ENCODE measurements around the gene FAM221A.
A peak's percentile ranks its signal among the peaks of the same experiment; 100 is the strongest.

Gene FAM221A

DNA sequence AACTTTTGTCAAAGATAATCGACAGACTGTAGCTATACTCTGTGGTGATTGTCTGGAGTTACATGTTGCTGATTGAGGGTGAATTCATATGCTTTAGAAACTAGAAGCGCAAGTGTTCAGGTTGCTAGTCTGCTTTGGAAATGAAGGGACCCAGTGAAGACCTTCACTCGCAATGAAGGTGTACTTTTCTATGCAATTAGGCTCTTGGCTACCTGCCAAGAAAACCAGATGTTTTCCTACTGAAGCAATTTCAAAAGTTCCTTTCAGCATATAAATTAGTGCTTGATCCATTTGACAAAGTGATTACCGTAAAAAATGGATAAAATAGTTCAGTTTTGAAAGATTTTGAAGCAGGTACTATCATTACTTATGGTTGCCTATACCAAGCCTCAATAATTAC is 20.0 kb downstream of the FAM221A start:
- TF ChIP-seq, protein P1, sequence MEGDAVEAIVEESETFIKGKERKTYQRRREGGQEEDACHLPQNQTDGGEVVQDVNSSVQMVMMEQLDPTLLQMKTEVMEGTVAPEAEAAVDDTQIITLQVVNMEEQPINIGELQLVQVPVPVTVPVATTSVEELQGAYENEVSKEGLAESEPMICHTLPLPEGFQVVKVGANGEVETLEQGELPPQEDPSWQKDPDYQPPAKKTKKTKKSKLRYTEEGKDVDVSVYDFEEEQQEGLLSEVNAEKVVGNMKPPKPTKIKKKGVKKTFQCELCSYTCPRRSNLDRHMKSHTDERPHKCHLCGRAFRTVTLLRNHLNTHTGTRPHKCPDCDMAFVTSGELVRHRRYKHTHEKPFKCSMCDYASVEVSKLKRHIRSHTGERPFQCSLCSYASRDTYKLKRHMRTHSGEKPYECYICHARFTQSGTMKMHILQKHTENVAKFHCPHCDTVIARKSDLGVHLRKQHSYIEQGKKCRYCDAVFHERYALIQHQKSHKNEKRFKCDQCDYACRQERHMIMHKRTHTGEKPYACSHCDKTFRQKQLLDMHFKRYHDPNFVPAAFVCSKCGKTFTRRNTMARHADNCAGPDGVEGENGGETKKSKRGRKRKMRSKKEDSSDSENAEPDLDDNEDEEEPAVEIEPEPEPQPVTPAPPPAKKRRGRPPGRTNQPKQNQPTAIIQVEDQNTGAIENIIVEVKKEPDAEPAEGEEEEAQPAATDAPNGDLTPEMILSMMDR (IDR thresholded peaks at IDR 0.05; ENCODE audit: extremely low read depth, missing control alignments), result no peak
- no peak for DNase-seq (ENCODE audit: low spot score)

DNA sequence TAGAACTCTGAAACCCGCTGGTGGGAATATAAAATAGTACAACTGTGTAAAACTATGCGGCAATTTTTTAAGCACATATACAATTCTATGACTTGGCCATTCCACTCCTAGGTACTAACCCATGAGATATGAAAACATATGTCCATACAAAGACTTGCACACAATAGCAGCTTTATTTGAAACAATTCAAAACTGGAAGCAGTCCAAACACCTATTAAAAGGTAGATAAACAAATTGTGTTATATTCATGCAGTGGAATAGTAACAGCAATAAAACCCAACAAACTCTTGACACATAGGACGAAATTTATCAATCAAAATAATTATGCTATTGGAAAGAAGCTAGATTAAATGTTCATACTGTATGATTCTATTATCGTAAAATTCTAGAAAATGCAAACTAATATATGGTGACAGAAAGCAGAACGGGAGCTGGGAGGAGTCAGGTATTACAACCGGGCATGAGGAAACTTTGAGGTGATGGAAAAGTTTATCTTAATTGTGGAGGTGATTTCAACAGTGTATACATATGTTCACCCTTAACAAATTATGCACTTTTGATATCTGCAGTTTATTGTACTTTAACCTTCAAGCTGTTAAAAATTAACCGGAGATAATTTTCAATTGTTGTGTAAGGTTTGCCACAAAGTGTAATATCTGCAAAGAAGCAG is 29.2 kb downstream of the FAM221A start:
- TF ChIP-seq, protein P1 (IDR thresholded peaks at IDR 0.05; ENCODE audit: extremely low read depth, missing control alignments), result no peak
- DNase-seq (ENCODE audit: low spot score), result no peak

DNA sequence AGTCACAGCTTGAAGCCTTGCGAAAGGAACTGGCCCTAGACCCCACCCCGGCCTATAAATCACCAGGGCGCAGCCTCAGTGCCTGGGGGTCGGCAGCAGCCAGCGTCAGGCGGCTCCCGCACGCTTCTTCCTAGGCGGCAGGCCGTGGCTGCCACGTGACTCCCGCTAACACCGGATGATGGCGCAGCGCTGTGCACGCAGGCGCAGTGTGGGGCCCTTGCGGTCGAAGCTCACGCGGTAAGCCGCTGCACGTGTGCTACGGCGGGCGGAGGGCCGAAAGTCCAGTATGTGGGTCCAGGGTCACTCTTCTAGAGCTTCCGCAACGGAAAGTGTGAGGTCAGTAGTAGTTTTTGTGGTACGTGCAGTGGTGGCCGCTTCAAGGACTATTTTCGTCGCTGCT is 30.0 kb downstream of the FAM221A start, which contains the start of gene STK31:
Gene STK31 (plus strand): TSS at position 220 of the 400 bp plus-strand sequence. CDS start 67 bp downstream, at position 287.
- no peak for DNase-seq (ENCODE audit: low spot score)
- TF ChIP-seq, protein P1 (IDR thresholded peaks at IDR 0.05; ENCODE audit: extremely low read depth, missing control alignments), result no peak

DNA sequence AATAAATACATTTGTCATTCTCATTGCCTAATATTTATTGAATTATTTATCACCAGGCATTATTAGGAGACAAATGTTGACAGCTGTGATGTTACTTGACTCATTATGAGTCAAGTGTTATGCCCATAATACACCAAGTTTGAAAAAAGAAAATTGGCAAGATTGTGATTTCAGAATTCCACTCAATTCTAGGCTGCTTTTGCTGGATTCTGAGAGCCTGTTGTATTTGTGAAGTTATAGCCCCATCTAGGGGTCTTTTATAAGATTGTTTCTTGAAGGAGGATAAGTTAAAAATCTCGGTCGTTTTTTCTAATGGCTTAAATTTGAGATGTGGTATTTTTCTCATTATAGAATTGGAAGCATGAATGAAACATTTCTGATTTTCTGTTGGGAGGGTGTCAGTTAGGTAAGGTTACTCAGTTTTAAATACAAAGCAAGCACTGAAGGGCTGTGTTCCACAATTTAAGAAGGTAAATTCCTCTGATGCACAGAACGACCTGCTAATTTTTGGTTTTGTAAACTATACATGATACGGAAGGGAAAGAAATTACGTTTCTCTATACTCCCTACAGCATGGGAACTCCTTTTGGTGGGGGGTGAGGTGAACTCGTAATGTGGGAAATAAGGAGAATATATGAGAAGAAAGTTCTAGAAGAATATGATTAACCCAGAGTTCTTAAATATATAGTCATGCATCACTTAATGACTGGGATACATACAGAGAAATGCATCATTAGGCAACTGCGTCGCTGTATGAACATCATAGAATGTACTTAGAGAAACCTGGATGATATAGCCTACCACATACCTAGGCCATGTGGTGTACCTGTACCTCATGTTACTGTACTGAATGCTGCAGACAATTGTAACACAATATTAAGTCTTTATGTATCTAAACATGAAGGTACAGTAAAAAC is 32.6 kb downstream of the FAM221A start:
- peak; percentile 77 for DNase-seq (ENCODE audit: low spot score)
- TF ChIP-seq, protein P1 (IDR thresholded peaks at IDR 0.05; ENCODE audit: extremely low read depth, missing control alignments), result no peak

DNA sequence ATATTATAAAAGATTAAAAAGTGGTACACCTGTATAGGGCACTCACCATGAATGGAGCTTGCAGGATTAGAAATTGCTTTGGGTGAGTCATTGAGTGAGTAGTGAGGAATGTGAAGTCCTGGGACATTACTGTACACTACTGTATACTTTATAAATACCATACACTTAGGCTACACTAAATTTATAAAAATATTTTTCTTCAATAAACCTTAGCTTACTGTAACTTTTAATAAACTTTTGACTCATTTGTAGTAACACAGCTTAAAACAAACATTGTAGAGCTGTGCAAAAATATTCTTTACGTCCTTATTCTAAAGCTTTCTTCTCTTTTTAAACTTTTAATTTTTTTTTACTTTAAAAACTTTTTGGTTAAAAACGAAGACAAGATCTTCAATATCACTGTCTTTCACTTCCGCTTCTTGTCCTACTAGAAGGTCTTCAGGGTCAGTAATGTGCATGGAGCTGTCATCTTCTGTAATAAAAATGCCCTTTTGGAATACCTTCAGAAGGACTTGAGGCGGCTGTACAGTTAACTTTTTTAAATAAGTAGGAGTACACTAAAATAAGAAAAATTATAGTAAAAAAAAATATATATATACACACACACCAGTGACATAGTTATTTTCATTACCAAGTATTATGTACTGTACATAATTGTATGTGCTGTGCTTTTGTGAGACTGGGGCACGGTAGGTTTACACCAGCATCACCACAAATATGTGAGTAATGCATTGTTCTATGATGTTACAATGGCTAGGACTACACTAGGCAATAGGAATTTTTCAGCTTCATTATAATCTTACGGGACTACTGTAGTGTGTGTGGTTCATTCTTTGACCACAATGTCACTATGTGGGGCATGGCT is 33.5 kb downstream of the FAM221A start:
- DNase-seq (ENCODE audit: low spot score), result no peak
- TF ChIP-seq, protein P1 (IDR thresholded peaks at IDR 0.05; ENCODE audit: extremely low read depth, missing control alignments), result no peak

DNA sequence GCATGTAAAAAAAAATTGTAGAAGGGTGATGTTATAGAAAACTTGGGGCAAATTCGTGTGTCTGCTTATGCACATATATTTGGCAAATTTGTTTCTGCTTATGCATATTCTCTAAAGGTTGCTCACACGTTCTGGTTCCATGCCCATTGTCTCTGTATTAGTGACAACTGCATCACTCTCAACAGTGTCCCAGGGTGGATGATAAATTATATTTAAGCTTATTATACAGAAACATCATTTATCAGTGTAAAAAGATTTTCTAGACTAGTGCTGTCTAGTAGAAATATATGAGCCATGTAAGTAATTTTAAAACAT is 34.1 kb downstream of the FAM221A start:
- TF ChIP-seq, protein P1 (IDR thresholded peaks at IDR 0.05; ENCODE audit: extremely low read depth, missing control alignments), result no peak
- no peak for DNase-seq (ENCODE audit: low spot score)

All from GM20000 (cell line).